Breast epithelium (tissue), 3 donors: Measurements from ENCODE around the gene FAM81B.

ENCODE experiments used
- POLR2A ChIP-seq: fragments of 450-650 bp; IDR thresholded peaks from one replicate; pipeline ENCODE4 v1.6.1; 2016; ENCODE audit warnings: antibody characterized with exemption, mild to moderate bottlenecking, moderate library complexity
- POLR2AphosphoS5 ChIP-seq, 3 donors: sonication (generic); formaldehyde crosslinking; IDR thresholded peaks; one replicate each; pipeline ENCODE4 v1.6.1; 2017; ENCODE audit warnings: antibody characterized with exemption in 3 of 3
- TF ChIP-seq, protein P1 (sequence below), 3 donors: fragments of 450-650 bp; IDR thresholded peaks; one replicate each; pipeline ENCODE4 v1.5.1; 2016 to 2017; ENCODE audit warnings: antibody characterized with exemption in 3 of 3, mild to moderate bottlenecking in 3 of 3, moderate library complexity in 3 of 3

DNA sequence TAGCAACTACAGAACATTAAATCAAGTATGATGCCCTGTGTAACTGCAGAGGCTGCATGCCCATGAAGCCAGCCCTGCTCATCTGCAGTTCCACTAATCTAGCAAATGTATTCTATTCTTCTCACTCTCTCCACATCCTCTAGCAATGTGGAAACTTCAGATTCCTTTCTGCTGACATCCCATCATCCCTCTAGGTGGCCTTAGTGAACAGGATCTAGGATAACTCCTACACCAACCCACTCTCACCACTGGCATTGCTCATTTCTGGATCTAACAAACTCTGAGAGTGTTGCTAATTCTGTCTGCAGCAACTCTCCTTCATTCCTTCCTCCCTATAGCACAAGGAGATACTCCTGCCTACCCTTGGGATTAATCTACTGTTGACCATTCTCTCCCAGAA lies 80.8 kb downstream of the FAM81B start:
- TF ChIP-seq POLR2A (no peak), POLR2AphosphoS5 (IDR thresholded peaks at IDR 0.05) (no peak)
- TF ChIP-seq, protein P1, sequence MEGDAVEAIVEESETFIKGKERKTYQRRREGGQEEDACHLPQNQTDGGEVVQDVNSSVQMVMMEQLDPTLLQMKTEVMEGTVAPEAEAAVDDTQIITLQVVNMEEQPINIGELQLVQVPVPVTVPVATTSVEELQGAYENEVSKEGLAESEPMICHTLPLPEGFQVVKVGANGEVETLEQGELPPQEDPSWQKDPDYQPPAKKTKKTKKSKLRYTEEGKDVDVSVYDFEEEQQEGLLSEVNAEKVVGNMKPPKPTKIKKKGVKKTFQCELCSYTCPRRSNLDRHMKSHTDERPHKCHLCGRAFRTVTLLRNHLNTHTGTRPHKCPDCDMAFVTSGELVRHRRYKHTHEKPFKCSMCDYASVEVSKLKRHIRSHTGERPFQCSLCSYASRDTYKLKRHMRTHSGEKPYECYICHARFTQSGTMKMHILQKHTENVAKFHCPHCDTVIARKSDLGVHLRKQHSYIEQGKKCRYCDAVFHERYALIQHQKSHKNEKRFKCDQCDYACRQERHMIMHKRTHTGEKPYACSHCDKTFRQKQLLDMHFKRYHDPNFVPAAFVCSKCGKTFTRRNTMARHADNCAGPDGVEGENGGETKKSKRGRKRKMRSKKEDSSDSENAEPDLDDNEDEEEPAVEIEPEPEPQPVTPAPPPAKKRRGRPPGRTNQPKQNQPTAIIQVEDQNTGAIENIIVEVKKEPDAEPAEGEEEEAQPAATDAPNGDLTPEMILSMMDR (IDR thresholded peaks at IDR 0.05): no peak
